ENCODE data around the gene CD52. TPM values are rescaled to one million over a fixed set of nuclear protein-coding genes. Genes with fewer than 3 reads are reported as not detected.

CD52 gene
- total and polyA plus RNA-seq, 12 donors = 2.5 to 239 (median 5.6) TPM; not detected in 2

- intact Hi-C loops (cut with DNase I) = no loop called here
- no peak overlapping the region for H3K27ac ChIP-seq
- no peaks in the 10 kb centered on the region for H3K4me1 ChIP-seq (replicated peaks in 1 of 2)
- H3K9me3 ChIP-seq (replicated peaks in 1 of 3) = no peaks in the 10 kb centered on the region
- DNase-seq = no peak
- peaks cover 52% of the 10 kb centered on the region for H3K27me3 ChIP-seq
- no peak overlapping the region for H3K4me3 ChIP-seq
- no peaks in the 10 kb centered on the region for H3K36me3 ChIP-seq (replicated peaks in 1 of 2)
- 52 to 60% (median 55%) methylated on average over 14 to 15 of the region's 15 CpGs for WGBS, 4 donors
- no peak for TF ChIP-seq CTCF (IDR thresholded peaks at IDR 0.05)
- TF ChIP-seq POLR2A (IDR thresholded peaks at IDR 0.05) = no peak
Measured at GRCh38 chr1:26358411-26359384, 40.9 kb downstream of the CD52 start.

- no peaks in the 10 kb centered on the region for H3K4me1 ChIP-seq (replicated peaks in 1 of 2)
- peaks cover 48% of the 10 kb centered on the region for H3K27me3 ChIP-seq
- DNase-seq = no peak
- peak overlapping the region in 1 of 4 donors; percentile 32 for H3K4me3 ChIP-seq
- 5 to 9% (median 7%) methylated on average over 22 to 67 of the region's 67 CpGs for WGBS, 4 donors
- H3K36me3 ChIP-seq (replicated peaks in 1 of 2) = no peaks in the 10 kb centered on the region
- no peaks in the 10 kb centered on the region for H3K9me3 ChIP-seq (replicated peaks in 1 of 3)
- intact Hi-C loops (cut with DNase I) = no loop called here
- TF ChIP-seq CTCF (IDR thresholded peaks at IDR 0.05) = no peak
- no peak for TF ChIP-seq POLR2A (IDR thresholded peaks at IDR 0.05)
- no peak overlapping the region for H3K27ac ChIP-seq
Measured at GRCh38 chr1:26359981-26360806, 42.4 kb downstream of the CD52 start.

- no peak for DNase-seq
- no peaks in the 10 kb centered on the region for H3K9me3 ChIP-seq (replicated peaks in 1 of 3)
- H3K27ac ChIP-seq = no peak overlapping the region
- no peak overlapping the region for H3K4me3 ChIP-seq
- H3K27me3 ChIP-seq = peaks cover 48% of the 10 kb centered on the region
- TF ChIP-seq POLR2A (IDR thresholded peaks at IDR 0.05) (no peak), CTCF (IDR thresholded peaks at IDR 0.05) (no peak)
- H3K4me1 ChIP-seq (replicated peaks in 1 of 2) = no peaks in the 10 kb centered on the region
- 67 to 71% (median 68%) methylated on average over 17 to 27 of the region's 27 CpGs for whole genome bisulfite sequencing, 4 donors
- no peaks in the 10 kb centered on the region for H3K36me3 ChIP-seq (replicated peaks in 1 of 2)
- intact Hi-C loops (cut with DNase I) = no loop called here
Measured at GRCh38 chr1:26360807-26361604, 43.2 kb downstream of the CD52 start.

All from adrenal gland (tissue), 12 donors.